HG03565 (cell line): Measurements from ENCODE around the gene BOK.

Source experiments
- ATAC-seq: cut with Tn5 transposase; IDR thresholded peaks from one replicate; pipeline ENCODE4 v1.9.1; 2021; ENCODE audit warnings: mild to moderate bottlenecking, moderate library complexity; ENCODE audit not compliant: unreplicated experiment

BOK gene

GRCh38 chr2:241538838-241539615, 19.5 kb upstream of the BOK start:
- no peak for ATAC-seq

DNA sequence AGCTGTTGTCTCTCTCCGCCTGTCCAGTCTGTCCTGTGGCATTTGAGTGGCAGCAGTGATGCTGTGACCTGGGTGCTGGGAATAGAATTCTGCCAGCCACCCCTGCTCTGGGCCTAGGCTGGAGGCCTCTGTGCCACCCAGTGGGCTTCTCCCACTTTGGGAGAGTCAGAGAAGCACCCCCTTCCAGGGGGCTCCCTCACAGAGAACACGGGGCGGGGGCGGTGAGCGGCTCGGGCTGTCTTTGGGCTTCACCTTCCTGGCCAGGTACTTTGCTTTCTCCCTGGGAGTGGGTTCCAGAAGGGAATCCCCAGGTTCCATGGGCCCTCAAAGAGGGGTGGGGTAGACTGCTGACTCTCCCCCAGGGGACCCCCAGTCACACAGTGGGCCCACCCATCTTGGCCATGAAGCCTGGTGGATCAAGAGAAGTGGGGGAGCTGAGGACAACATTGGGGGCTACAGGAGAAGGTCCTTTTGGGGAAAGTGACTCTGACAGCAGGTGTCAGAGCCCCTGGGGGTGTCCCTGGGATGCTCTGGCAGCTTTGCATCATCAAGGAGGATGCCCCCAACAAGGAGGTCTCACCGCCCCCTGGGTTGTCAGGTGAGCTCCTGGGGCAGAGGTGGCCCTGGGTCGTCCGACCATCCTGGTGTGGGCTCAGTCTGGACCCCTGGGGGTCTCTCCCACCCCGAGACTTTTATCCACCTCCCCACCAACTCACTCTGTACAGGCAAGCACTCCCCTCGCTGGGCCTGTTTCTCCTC, 18.8 kb upstream of the BOK start:
- no peak for ATAC-seq

DNA sequence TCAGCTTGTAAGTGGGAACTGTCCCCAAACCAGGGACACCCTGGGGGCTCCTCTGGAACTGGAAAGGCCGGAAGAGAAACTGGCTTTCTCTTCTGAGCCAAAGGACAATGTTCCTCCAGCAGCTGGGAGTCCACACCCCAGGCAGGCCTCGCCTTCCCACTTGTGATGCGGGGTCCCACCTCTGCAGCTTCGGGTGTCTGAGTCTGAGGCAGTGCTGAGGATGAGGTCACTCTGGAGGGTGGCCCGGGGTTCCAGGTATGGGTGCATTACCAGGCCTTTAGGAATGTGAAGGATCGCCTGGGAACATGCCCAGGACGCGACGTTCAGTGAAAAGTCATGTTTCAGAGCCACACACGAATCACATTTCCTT, 18.2 kb upstream of the BOK start:
- ATAC-seq = no peak

- ATAC-seq = no peak
These were observed 17.6 kb upstream of the BOK start for GRCh38 chr2:241540771-241541561.

DNA sequence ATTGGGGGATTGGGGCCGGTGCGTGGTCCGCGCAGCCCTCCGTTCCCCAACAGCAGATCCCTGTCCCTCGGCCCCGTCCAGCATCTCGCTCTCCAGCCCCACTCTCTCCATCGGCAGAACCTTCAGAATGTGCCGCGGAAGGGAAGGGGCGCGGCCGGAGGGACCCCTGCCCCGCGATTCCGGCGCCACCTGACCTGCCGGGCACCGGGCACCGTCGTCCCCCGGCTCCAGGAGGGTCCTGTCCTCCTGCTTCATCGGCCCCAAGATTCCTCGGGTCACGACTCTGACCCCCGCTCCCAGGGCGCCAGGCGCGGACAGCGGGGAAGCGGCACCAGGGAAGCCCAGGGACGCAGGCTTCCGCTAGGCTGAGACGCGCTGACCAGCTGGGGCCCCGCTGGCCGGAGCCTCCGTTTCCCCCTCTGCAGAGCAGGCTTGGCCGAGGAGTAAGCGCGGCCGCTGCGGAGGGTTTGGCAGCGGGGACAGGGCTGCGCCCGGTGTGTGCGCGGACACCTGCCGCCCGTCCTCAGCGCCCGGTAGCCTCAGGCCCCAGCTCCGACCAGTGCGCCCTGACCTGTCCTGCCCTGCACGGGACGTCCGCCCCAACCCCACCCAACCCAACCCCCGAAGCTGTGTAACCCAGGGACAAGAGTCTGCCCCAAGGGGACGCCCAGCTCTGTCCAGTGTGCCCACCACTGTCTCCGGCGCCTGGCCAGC, 16.8 kb upstream of the BOK start:
- ATAC-seq = no peak

DNA sequence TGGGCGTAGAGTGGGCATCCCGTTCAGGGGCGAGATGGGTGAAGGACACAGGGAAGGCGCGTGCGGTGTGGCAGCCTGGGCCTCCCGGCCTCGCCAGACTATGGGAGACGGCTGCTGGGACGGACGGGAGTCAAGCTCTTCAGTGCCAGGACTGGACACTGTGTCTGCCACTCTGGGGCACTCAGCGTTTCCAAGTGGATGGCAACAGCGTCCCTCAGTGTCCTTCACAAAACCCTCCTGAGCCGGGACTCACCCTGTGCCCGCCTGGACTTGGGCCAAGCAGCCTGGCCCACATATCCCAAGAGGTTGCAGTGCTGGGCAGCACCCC, 16.3 kb upstream of the BOK start:
- ATAC-seq = no peak

GRCh38 chr2:241545106-241545505, 13.4 kb upstream of the BOK start:
- no peak for ATAC-seq

GRCh38 chr2:241545523-241546473, 12.7 kb upstream of the BOK start:
- no peak for ATAC-seq

GRCh38 chr2:241546771-241547498, 11.6 kb upstream of the BOK start:
- no peak for ATAC-seq

GRCh38 chr2:241547781-241548450, 10.6 kb upstream of the BOK start:
- no peak for ATAC-seq

DNA sequence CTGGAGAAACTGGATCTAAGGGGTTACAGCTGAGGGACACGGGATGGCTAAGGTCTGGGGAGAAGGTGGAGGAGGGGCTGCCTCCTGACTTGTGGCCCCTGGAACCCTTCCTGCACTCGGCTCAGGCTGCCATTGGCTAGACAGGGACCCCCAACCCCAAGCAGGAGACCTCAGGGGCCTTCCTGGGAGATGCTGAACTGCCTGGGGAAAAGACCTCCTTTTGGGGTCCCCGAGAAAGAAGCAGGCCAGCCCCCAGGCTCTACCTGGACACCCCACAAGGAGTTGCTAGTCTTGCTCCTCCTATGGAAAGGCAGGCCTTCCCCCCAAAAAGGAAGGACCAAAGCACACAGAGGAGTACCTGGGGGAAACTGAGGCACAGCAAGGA, 10.1 kb upstream of the BOK start:
- no peak for ATAC-seq

- no peak for ATAC-seq
These were observed 7.6 kb upstream of the BOK start for GRCh38 chr2:241550616-241551580.

DNA sequence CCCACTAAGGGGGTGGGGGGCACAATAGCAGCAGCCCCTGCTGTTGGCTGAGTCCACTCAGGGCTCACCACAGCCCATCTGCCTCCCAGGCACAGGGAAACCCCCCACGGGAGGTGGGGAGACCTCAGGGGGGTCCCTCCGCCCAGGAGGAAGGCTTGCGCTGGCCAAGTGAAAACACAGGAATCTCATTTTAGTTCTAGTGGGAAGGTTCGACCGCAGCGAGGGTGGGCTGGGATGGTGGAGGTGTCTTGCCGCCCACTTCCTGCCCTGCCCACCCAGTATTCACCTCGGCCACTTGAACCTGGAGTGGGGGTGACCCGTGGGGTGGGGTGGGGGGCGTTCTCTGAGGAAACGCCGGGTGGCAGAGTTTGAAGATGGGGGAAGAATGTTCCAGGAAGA, 6.9 kb upstream of the BOK start:
- no peak for ATAC-seq

- no peak for ATAC-seq
These were observed 6.4 kb upstream of the BOK start for GRCh38 chr2:241551998-241552737.

DNA sequence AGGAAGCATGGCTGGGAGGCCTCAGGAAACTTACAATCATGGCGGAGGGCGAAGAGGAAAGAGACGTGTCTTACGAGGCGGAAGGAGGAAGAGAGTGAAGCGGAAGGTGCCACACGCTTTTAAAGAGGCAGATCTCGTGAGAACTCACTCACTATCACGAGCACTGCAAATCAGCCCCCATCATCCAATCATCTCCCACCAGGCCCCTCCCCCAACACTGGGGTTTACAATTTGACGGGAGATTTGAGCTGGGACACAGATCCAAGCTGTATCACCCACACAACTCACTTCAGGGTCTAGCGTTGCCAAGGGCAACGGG, 5.1 kb upstream of the BOK start:
- no peak for ATAC-seq

DNA sequence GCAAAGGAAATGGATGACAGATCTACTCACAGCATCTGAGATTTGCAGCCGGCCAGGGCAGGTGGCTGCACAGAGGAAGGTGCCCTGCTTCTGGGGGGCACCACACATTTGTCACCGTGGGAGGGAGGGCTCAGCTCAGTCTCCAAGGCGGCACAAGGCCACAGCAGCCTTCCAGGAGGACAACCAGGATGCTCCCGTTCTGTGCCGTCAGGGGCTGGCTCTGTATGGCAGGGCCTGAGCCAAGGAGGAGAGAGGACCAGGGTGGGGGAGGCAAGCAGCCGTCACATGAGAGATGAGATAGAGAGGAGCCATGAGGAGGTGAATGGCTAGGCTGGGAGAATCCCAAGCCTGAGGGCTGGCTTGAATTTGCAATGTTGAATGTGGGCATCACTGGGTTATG, 4.6 kb upstream of the BOK start:
- no peak for ATAC-seq

DNA sequence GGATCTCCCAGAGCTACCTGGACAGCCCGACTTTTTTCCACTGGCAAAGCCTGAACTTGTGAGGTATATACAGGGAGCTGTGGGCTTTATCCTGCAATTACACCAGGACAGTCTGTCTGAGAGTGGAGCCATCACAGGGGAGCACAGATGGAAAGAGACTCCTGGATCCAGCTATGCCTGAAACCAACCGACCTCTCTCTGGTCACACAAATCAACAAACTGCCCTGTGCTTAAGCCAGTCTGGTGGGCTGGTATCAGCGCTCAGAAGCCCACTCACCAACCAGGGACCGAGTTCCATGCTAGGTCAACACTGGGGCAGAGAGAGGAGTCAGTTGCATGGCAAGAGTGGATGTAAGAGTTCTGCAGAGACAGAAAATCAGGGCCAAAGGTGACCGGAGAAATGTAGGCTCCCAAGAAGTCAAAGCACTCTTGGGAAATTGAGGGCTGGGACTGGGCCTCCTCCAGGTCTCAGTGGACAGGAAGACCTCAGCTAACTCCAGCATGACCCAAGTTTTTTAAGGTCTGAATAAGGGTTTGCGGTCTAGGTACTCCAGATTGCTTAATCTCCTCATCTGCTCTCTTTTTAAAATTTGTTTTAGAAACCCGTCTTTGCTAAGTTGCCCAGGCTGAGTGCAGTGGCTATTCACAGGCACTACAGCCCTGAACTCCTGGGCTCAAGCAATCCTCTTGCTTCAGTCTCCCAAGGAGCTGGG, 3.8 kb upstream of the BOK start:
- no peak for ATAC-seq
